IPS DF 6.9 (cell line): ENCODE measurements around the gene DOC2B.
A peak's percentile ranks its signal among the peaks of the same experiment; 100 is the strongest.
"Not testable (repeated sequence)": the region's sequence is repeated elsewhere in the genome, so short reads cannot be mapped to it uniquely, and the experiment has no call there.

ENCODE experiments used
- DNase-seq: peaks from one replicate; pipeline ENCODE4 v3.0.0-alpha.2; 2013; ENCODE audit warnings: low read depth, low spot score
- H3K27ac ChIP-seq: one replicate; pipeline ENCODE4 v1.5.1; 2013; ENCODE audit warnings: low read length, control low read depth
- H3K27me3 ChIP-seq: 2 replicates; pipeline ENCODE4 v1.6.1; 2013; ENCODE audit warnings: mild to moderate bottlenecking, low read length; ENCODE audit not compliant: control insufficient read depth, insufficient read depth
- H3K36me3 ChIP-seq: 2 replicates; pipeline ENCODE4 v1.6.1; 2013; ENCODE audit warnings: low read length; ENCODE audit not compliant: control insufficient read depth, insufficient read depth
- H3K4me1 ChIP-seq: 2 replicates; pipeline ENCODE4 v1.6.1; 2013; ENCODE audit warnings: low read length; ENCODE audit not compliant: control insufficient read depth, insufficient read depth
- H3K4me3 ChIP-seq: 2 replicates; pipeline ENCODE4 v1.5.1; 2013; ENCODE audit warnings: mild to moderate bottlenecking, low read length
- H3K9me3 ChIP-seq: 2 replicates; pipeline ENCODE4 v1.6.1; 2013; ENCODE audit warnings: low read length, inconsistent platforms; ENCODE audit not compliant: control insufficient read depth, insufficient read depth
- WGBS: extraction: QIAGEN DNeasy Blood & Tissue Kit; methylation state at CpG from one replicate; pipeline ENCODE4 v1.1.7; 2013; ENCODE audit warnings: mixed read lengths, missing lambda C conversion rate; ENCODE audit not compliant: insufficient read length, insufficient coverage; 5-methylcytosine and 5-hydroxymethylcytosine counted together

Gene DOC2B

GRCh38 chr17:181245-182049 is at the start of gene DOC2B:
Gene DOC2B (minus strand): TSS chr17:181650. CDS start chr17:181479, 171 bp downstream.
- no peak within 1 kb of the TSS for H3K27ac ChIP-seq
- no peaks in the 10 kb centered on the region for H3K36me3 ChIP-seq
- H3K27me3 ChIP-seq: peaks cover 11% of the 10 kb centered on the region
- no CpG with 5 or more reads among the region's 120 CpGs for WGBS
- H3K4me3 ChIP-seq: peak within 1 kb of the TSS; percentile 42; the same call in 1 of the 2 replicates
- DNase-seq: no peak
- no peaks in the 10 kb centered on the region for H3K9me3 ChIP-seq
- peaks cover 5% of the 10 kb centered on the region for H3K4me1 ChIP-seq

GRCh38 chr17:230395-230770 is 48.9 kb upstream of the DOC2B start:
- Histone ChIP-seq H3K9me3 (no peaks in the 10 kb centered on the region), H3K27me3 (no peaks in the 10 kb centered on the region), H3K4me1 (peaks cover 2% of the 10 kb centered on the region), H3K27ac (no peak overlapping the region), H3K4me3 (no peak overlapping the region), H3K36me3 (no peaks in the 10 kb centered on the region)
- no peak for DNase-seq
- no CpG with 5 or more reads among the region's 7 CpGs for WGBS

- peaks cover 2% of the 10 kb centered on the region for H3K4me1 ChIP-seq
- no peak overlapping the region for H3K4me3 ChIP-seq
- no peak overlapping the region for H3K27ac ChIP-seq
- no peaks in the 10 kb centered on the region for H3K36me3 ChIP-seq
- no peaks in the 10 kb centered on the region for H3K27me3 ChIP-seq
- no peak for DNase-seq
- H3K9me3 ChIP-seq: no peaks in the 10 kb centered on the region
- no CpG with 5 or more reads among the region's 15 CpGs for WGBS
Observed at GRCh38 chr17:229709-230394, 48.4 kb upstream of the DOC2B start.

GRCh38 chr17:228951-229708 is 47.7 kb upstream of the DOC2B start:
- DNase-seq: no peak
- no CpG with 5 or more reads among the region's 8 CpGs for WGBS
- H3K4me1 ChIP-seq: no peaks in the 10 kb centered on the region; the same call in 1 of the 2 replicates
- no peak overlapping the region for H3K4me3 ChIP-seq
- no peaks in the 10 kb centered on the region for H3K9me3 ChIP-seq
- no peaks in the 10 kb centered on the region for H3K36me3 ChIP-seq
- H3K27ac ChIP-seq: no peak overlapping the region
- no peaks in the 10 kb centered on the region for H3K27me3 ChIP-seq

- DNase-seq: no peak
- Histone ChIP-seq H3K27ac (no peak overlapping the region), H3K9me3 (no peaks in the 10 kb centered on the region), H3K36me3 (no peaks in the 10 kb centered on the region), H3K4me3 (no peak overlapping the region), H3K4me1 (no peaks in the 10 kb centered on the region; the same call in 1 of the 2 replicates), H3K27me3 (no peaks in the 10 kb centered on the region)
- no CpG with 5 or more reads among the region's 19 CpGs for WGBS
Observed at GRCh38 chr17:227946-228615, 46.6 kb upstream of the DOC2B start.

- H3K4me3 ChIP-seq: no peak overlapping the region
- H3K27ac ChIP-seq: no peak overlapping the region
- no peaks in the 10 kb centered on the region; the same call in 1 of the 2 replicates for H3K4me1 ChIP-seq
- no peak for DNase-seq
- no peaks in the 10 kb centered on the region for H3K9me3 ChIP-seq
- H3K27me3 ChIP-seq: no peaks in the 10 kb centered on the region
- H3K36me3 ChIP-seq: no peaks in the 10 kb centered on the region
- no CpG with 5 or more reads among the region's 15 CpGs for WGBS
Observed at GRCh38 chr17:227078-227945, 45.9 kb upstream of the DOC2B start.

GRCh38 chr17:226108-227077 is 44.9 kb upstream of the DOC2B start:
- no peaks in the 10 kb centered on the region for H3K36me3 ChIP-seq
- no CpG with 5 or more reads among the region's 24 CpGs for WGBS
- H3K27ac ChIP-seq: no peak overlapping the region
- no peaks in the 10 kb centered on the region for H3K27me3 ChIP-seq
- H3K4me3 ChIP-seq: no peak overlapping the region
- no peak for DNase-seq
- H3K9me3 ChIP-seq: no peaks in the 10 kb centered on the region
- no peaks in the 10 kb centered on the region; the same call in 1 of the 2 replicates for H3K4me1 ChIP-seq

- Histone ChIP-seq H3K4me3 (no peak overlapping the region), H3K9me3 (no peaks in the 10 kb centered on the region), H3K36me3 (no peaks in the 10 kb centered on the region), H3K4me1 (no peaks in the 10 kb centered on the region; the same call in 1 of the 2 replicates), H3K27ac (no peak overlapping the region), H3K27me3 (no peaks in the 10 kb centered on the region)
- WGBS: no CpG with 5 or more reads among the region's 9 CpGs
- DNase-seq: no peak
Observed at GRCh38 chr17:225551-225950, 44.1 kb upstream of the DOC2B start.

GRCh38 chr17:224576-224975 is 43.1 kb upstream of the DOC2B start:
- not testable (repeated sequence) for H3K36me3 ChIP-seq, H3K4me1 ChIP-seq, H3K9me3 ChIP-seq, H3K27me3 ChIP-seq, H3K27ac ChIP-seq, DNase-seq, H3K4me3 ChIP-seq
- no CpG with 5 or more reads among the region's 2 CpGs for WGBS
